HFFc6 (cell line): Measurements from ENCODE around the gene MUS81. TPM values are rescaled to one million over a fixed set of nuclear protein-coding genes. Genes with fewer than 3 reads are reported as not detected.

Source experiments
- DNase-seq: peaks from one replicate; pipeline ENCODE4 v3.0.0-alpha.2; 2018
- H3K27ac Mint-ChIP-seq: 2 replicates; pipeline ENCODE4 v1.8.0; 2020; ENCODE audit warnings: mild to moderate bottlenecking, mixed read lengths
- H3K27me3 Mint-ChIP-seq: 2 replicates; pipeline ENCODE4 v1.8.0; 2021; ENCODE audit warnings: mild to moderate bottlenecking, moderate library complexity, mixed read lengths; ENCODE audit not compliant: insufficient read depth
- H3K36me3 Mint-ChIP-seq: 2 replicates; pipeline ENCODE4 v1.8.0; 2021; ENCODE audit warnings: low read depth, mixed read lengths
- H3K4me1 Mint-ChIP-seq: 2 replicates; pipeline ENCODE4 v1.8.0; 2020; ENCODE audit warnings: low read depth, mixed read lengths
- H3K4me3 Mint-ChIP-seq: 2 replicates; pipeline ENCODE4 v1.8.0; 2020; ENCODE audit warnings: mild to moderate bottlenecking, moderate library complexity, mixed read lengths
- H3K9me3 Mint-ChIP-seq: 2 replicates; pipeline ENCODE4 v1.8.0; 2020; ENCODE audit warnings: mild to moderate bottlenecking, mixed read lengths
- total RNA-seq, 6 experiments: library from RNA; stranded (reverse); fragmentation: NEBNext Ultra II Directional; extraction: Animal tissue kit (Norgen Biotek cat#: 25700); gene quantifications; 2 replicates in 1 of 6; 3 replicates in 5 of 6; pipeline ENCODE4 v1.2.3, GENCODE V29; 2021
- TF ChIP-seq, protein P1 (sequence below): fragments of 200-600 bp; sonication (generic); IDR thresholded peaks from 2 replicates; pipeline ENCODE4 v1.5.0; 2021; ENCODE audit warnings: antibody characterized with exemption, mild to moderate bottlenecking

The MUS81 gene
- total RNA-seq, 6 experiments from 2014 or later = 38.4 to 47.9 (median 43.1) TPM

GRCh38 chr11:65852508-65853245, 7.6 kb upstream of the MUS81 start:
- Mint-ChIP-seq H3K4me3 (no peak overlapping the region), H3K27ac (no peak overlapping the region), H3K9me3 (peaks cover 4% of the 10 kb centered on the region; the same call in 1 of the 2 replicates), H3K36me3 (peaks cover 49% of the 10 kb centered on the region), H3K4me1 (peaks cover 36% of the 10 kb centered on the region), H3K27me3 (peaks cover 22% of the 10 kb centered on the region)
- TF ChIP-seq, protein P1, sequence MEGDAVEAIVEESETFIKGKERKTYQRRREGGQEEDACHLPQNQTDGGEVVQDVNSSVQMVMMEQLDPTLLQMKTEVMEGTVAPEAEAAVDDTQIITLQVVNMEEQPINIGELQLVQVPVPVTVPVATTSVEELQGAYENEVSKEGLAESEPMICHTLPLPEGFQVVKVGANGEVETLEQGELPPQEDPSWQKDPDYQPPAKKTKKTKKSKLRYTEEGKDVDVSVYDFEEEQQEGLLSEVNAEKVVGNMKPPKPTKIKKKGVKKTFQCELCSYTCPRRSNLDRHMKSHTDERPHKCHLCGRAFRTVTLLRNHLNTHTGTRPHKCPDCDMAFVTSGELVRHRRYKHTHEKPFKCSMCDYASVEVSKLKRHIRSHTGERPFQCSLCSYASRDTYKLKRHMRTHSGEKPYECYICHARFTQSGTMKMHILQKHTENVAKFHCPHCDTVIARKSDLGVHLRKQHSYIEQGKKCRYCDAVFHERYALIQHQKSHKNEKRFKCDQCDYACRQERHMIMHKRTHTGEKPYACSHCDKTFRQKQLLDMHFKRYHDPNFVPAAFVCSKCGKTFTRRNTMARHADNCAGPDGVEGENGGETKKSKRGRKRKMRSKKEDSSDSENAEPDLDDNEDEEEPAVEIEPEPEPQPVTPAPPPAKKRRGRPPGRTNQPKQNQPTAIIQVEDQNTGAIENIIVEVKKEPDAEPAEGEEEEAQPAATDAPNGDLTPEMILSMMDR = no peak
- no peak for DNase-seq

GRCh38 chr11:65853246-65853979, 6.8 kb upstream of the MUS81 start:
- DNase-seq = no peak
- Mint-ChIP-seq H3K9me3 (peaks cover 4% of the 10 kb centered on the region; the same call in 1 of the 2 replicates), H3K27ac (peak overlapping the region; percentile 70), H3K4me1 (peaks cover 39% of the 10 kb centered on the region), H3K36me3 (peaks cover 49% of the 10 kb centered on the region), H3K4me3 (peak overlapping the region; percentile 72), H3K27me3 (peaks cover 26% of the 10 kb centered on the region)
- TF ChIP-seq, protein P1 = peak; percentile 26; the same call in 1 of the 2 replicates

- Mint-ChIP-seq H3K27ac (peak overlapping the region; percentile 70), H3K36me3 (peaks cover 49% of the 10 kb centered on the region), H3K4me3 (peak overlapping the region; percentile 72), H3K9me3 (peaks cover 4% of the 10 kb centered on the region; the same call in 1 of the 2 replicates), H3K27me3 (peaks cover 23% of the 10 kb centered on the region), H3K4me1 (peaks cover 45% of the 10 kb centered on the region)
- DNase-seq = no peak
- TF ChIP-seq, protein P1 = no peak
Measured at GRCh38 chr11:65854161-65854592, 6.1 kb upstream of the MUS81 start.

GRCh38 chr11:65854852-65855837, 5.1 kb upstream of the MUS81 start:
- H3K27ac Mint-ChIP-seq = peak overlapping the region; percentile 86
- H3K4me1 Mint-ChIP-seq = peaks cover 52% of the 10 kb centered on the region
- peaks cover 49% of the 10 kb centered on the region for H3K36me3 Mint-ChIP-seq
- TF ChIP-seq, protein P1 = no peak
- no peak for DNase-seq
- peak overlapping the region; percentile 98 for H3K4me3 Mint-ChIP-seq
- peaks cover 24% of the 10 kb centered on the region for H3K27me3 Mint-ChIP-seq
- peaks cover 4% of the 10 kb centered on the region; the same call in 1 of the 2 replicates for H3K9me3 Mint-ChIP-seq

GRCh38 chr11:65855927-65856363, 4.3 kb upstream of the MUS81 start:
- TF ChIP-seq, protein P1 = no peak
- H3K27me3 Mint-ChIP-seq = peaks cover 24% of the 10 kb centered on the region
- no peak for DNase-seq
- peaks cover 49% of the 10 kb centered on the region for H3K36me3 Mint-ChIP-seq
- peaks cover 54% of the 10 kb centered on the region for H3K4me1 Mint-ChIP-seq
- peaks cover 4% of the 10 kb centered on the region; the same call in 1 of the 2 replicates for H3K9me3 Mint-ChIP-seq
- H3K4me3 Mint-ChIP-seq = peak overlapping the region; percentile 98
- H3K27ac Mint-ChIP-seq = peak overlapping the region; percentile 86
